ENCODE measurements around the gene SRSF7. TPM values are rescaled to one million over a fixed set of nuclear protein-coding genes. Genes with fewer than 3 reads are reported as not detected.
"Not testable (repeated sequence)": the region's sequence is repeated elsewhere in the genome, so short reads cannot be mapped to it uniquely, and the experiment has no call there.

The SRSF7 gene
- total RNA-seq, 2 donors from 2014 or later = 238 to 389 TPM

DNA sequence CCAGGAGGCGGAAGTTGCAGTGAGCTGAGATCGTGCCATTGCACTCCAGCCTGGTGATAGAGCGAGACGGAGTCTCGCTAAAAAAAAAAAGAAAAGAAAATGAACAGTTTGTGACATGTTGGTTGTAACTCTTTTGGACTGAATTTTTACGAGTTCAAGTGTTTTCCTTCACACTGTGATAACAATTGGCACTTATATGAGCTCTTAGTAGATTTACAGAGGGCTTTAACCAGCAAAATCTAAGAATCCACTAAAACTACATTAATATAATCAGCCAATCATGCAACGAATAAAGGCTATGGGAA lies 24.7 kb upstream of the SRSF7 start:
- Mint-ChIP-seq H3K9me3 (no peaks in the 10 kb centered on the region), H3K27me3 (peaks cover 18 to 21% of the 10 kb centered on the region in 2 donors), H3K36me3 (no peaks in the 10 kb centered on the region), H3K4me3 (no peak overlapping the region), H3K4me1 (ENCODE audit: low read depth in 2 of 2) (peaks cover 5 to 11% of the 10 kb centered on the region in 2 donors), H3K27ac (no peak overlapping the region)
- no peak for DNase-seq (ENCODE audit: low spot score)
- ATAC-seq = no peak

DNA sequence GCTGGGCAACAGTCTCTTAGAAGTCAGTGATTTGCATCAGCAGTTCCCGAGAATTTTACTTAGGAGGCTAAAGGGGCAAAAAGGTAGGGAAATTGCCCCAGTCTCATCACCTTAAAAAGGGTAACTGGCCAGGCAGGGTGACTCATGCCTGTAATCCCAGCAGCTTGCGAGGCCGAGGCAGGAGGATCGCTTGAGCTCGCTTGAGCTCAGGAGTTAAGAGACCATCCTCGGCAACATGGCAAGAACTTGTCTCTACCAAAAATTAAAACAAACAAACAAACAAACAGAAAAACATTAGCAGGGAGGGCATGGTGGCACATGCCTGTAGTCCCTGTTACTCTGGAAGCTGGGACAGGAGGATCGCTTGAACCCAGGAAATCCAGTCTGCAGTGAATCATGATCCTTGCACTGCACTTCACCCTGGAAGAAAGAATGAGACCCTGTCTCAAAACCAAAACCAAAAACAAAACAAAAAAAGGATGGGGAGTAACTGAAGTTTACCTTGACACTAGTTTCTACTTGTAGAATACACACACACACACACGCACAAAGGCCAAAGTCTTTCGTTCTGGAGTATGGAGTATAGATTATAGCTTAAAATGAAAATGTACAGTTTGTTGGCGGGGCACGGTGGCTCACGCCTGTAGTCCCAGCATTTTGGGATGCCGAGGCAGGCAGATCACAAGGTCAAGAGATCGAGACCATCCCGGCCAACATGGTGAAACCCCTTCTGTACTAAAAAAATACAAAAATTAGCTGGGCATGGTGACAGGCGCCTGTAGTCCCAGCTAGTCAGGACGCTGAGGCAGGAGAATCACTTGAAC lies 24.1 kb upstream of the SRSF7 start:
- Mint-ChIP-seq H3K27me3 (peaks cover 18 to 23% of the 10 kb centered on the region in 2 donors), H3K4me3 (no peak overlapping the region), H3K9me3 (no peaks in the 10 kb centered on the region), H3K36me3 (no peaks in the 10 kb centered on the region), H3K27ac (no peak overlapping the region), H3K4me1 (ENCODE audit: low read depth in 2 of 2) (peaks cover 5 to 11% of the 10 kb centered on the region in 2 donors)
- DNase-seq (ENCODE audit: low spot score) (no peak), ATAC-seq (no peak)

DNA sequence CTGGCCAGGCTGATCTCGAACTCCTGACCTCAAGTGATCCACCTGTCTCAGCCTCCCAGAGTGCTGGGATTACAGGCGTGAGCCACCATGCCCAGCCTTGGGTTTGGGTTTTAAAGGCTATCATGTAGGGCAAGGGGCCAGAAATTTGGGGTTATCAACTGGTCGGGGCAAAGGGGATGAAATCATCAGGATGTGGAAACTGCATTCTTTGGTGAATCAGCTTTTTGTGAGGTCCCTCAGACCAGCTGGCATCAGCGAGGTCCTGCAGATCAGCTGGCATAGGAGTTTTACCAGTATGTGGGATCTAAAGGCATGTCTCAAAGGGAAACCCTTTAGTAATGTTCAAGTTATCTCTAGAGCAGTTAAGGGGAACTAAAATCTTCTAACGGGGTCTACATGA lies 20.5 kb upstream of the SRSF7 start:
- H3K4me3 Mint-ChIP-seq = no peak overlapping the region
- no peak overlapping the region for H3K27ac Mint-ChIP-seq
- H3K27me3 Mint-ChIP-seq = peaks cover 18 to 20% of the 10 kb centered on the region in 2 donors
- H3K36me3 Mint-ChIP-seq = no peaks in the 10 kb centered on the region
- no peak for ATAC-seq
- H3K4me1 Mint-ChIP-seq (ENCODE audit: low read depth in 2 of 2) = no peaks in the 10 kb centered on the region
- DNase-seq (ENCODE audit: low spot score) = no peak
- H3K9me3 Mint-ChIP-seq = no peaks in the 10 kb centered on the region

DNA sequence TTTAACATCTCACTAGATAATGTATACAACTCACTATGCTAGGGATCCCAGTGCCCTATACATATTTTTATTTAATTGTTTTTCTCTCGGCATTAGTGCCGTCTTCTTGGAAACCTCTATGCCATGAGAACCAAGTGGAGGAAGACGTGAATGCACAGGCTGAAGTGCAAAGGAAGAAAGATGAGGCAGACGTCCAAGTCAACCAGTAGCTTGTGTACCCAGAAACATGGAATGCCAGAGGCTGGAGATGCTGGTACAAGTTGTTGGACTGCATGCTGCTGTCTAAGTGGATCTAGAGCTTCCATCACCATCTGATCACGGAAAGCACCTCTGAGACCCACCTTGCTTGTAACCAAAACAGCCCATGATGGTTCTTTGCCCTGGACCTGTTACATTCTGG lies 14.4 kb upstream of the SRSF7 start:
- DNase-seq (ENCODE audit: low spot score) (no peak), ATAC-seq (no peak)
- no peaks in the 10 kb centered on the region for H3K27me3 Mint-ChIP-seq
- peaks cover 0 to 7% of the 10 kb centered on the region in 2 donors for H3K4me1 Mint-ChIP-seq (ENCODE audit: low read depth in 2 of 2)
- H3K4me3 Mint-ChIP-seq = no peak overlapping the region
- H3K36me3 Mint-ChIP-seq = no peaks in the 10 kb centered on the region
- H3K9me3 Mint-ChIP-seq = no peaks in the 10 kb centered on the region
- H3K27ac Mint-ChIP-seq = no peak overlapping the region

GRCh38 chr2:38765149-38765548 lies 14.0 kb upstream of the SRSF7 start:
- Mint-ChIP-seq H3K4me1 (ENCODE audit: low read depth in 2 of 2) (peaks cover 0 to 7% of the 10 kb centered on the region in 2 donors), H3K4me3 (no peak overlapping the region), H3K27ac (no peak overlapping the region), H3K27me3 (no peaks in the 10 kb centered on the region), H3K36me3 (no peaks in the 10 kb centered on the region), H3K9me3 (no peaks in the 10 kb centered on the region)
- DNase-seq (ENCODE audit: low spot score) (no peak), ATAC-seq (no peak)

- Mint-ChIP-seq H3K9me3 (no peaks in the 10 kb centered on the region), H3K4me3 (no peak overlapping the region), H3K4me1 (ENCODE audit: low read depth in 2 of 2) (peaks cover 0 to 7% of the 10 kb centered on the region in 2 donors), H3K27me3 (no peaks in the 10 kb centered on the region), H3K36me3 (no peaks in the 10 kb centered on the region), H3K27ac (no peak overlapping the region)
- ATAC-seq = no peak
- DNase-seq (ENCODE audit: low spot score) = no peak
Measured at GRCh38 chr2:38763728-38764127, 12.6 kb upstream of the SRSF7 start.

DNA sequence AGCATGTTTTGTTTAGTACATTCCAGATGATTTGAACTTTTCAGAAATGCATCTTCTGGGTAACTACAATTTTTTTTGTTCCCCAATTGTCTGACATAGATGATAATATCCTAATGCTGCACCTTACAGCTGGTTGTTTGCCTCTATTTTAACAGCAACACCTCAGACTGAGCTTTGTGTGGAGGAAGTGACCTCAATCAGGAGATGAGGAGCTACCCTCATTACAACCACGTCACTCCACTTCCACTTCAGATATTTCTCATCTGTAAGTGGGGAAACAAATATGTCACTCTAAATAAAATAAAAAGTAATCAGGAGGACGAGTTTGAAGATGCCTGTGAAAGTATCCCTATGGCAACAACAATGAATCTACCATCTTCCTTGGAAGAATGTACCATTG lies 12.1 kb upstream of the SRSF7 start:
- no peak overlapping the region for H3K27ac Mint-ChIP-seq
- H3K4me3 Mint-ChIP-seq = no peak overlapping the region
- H3K36me3 Mint-ChIP-seq = no peaks in the 10 kb centered on the region
- H3K27me3 Mint-ChIP-seq = no peaks in the 10 kb centered on the region
- H3K9me3 Mint-ChIP-seq = no peaks in the 10 kb centered on the region
- peak in 1 of 2 donors; percentile 83 for ATAC-seq
- peaks cover 0 to 7% of the 10 kb centered on the region in 2 donors for H3K4me1 Mint-ChIP-seq (ENCODE audit: low read depth in 2 of 2)
- DNase-seq (ENCODE audit: low spot score) = no peak

- H3K4me1 Mint-ChIP-seq (ENCODE audit: low read depth in 2 of 2) = peaks cover 14 to 16% of the 10 kb centered on the region in 2 donors
- not testable (repeated sequence) for H3K27ac Mint-ChIP-seq; H3K36me3 Mint-ChIP-seq; H3K9me3 Mint-ChIP-seq; H3K27me3 Mint-ChIP-seq; ATAC-seq; DNase-seq (ENCODE audit: low spot score); H3K4me3 Mint-ChIP-seq
Measured at GRCh38 chr2:38755891-38756290, 4.7 kb upstream of the SRSF7 start.

DNA sequence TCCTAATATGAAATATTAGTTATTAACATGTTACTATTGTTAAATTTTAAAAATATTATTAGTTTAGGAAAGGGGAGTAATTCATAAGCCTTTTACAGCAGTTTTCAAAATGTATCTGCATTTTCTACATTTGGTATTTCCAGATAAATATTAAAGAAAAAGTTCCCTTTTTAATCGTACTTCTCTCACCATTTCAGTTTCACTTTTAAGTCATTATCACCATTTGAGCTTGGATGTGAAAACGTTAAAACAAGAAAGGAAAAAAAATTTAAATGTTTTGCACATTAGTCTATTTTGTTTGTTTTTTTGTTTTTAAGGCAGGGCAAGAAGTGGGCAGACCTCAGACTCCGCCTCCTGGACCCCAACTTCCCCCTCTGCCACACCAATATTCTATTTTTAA lies 3.3 kb upstream of the SRSF7 start:
- Mint-ChIP-seq H3K4me1 (ENCODE audit: low read depth in 2 of 2) (peaks cover 22 to 23% of the 10 kb centered on the region in 2 donors), H3K27me3 (no peaks in the 10 kb centered on the region), H3K27ac (peak overlapping the region in 1 of 2 donors; percentile 46), H3K36me3 (peaks cover 19% of the 10 kb centered on the region), H3K9me3 (no peaks in the 10 kb centered on the region), H3K4me3 (peak overlapping the region; percentile 68)
- ATAC-seq = no peak
- DNase-seq (ENCODE audit: low spot score) = no peak

DNA sequence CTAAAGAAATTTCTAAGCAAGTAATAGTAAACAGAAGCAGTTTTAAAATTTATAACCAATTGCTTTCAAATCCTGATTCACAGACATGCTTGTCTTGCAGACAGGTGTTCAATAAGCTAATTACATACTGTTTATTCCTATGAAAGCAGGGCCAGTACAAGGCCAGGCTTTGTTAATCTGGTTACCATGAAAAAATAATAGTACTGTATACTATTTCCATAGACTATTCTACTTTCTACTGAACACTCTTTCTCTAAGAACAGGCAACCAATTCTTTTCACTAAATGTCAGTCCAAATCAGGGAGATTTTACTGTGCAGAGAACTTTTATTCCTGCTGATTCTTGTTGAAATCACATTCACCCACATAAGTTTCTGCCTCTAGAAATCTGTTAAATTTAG lies 2.9 kb upstream of the SRSF7 start:
- peaks cover 25 to 27% of the 10 kb centered on the region in 2 donors for H3K4me1 Mint-ChIP-seq (ENCODE audit: low read depth in 2 of 2)
- peak overlapping the region in 1 of 2 donors; percentile 46 for H3K27ac Mint-ChIP-seq
- no peaks in the 10 kb centered on the region for H3K27me3 Mint-ChIP-seq
- H3K36me3 Mint-ChIP-seq = peaks cover 23% of the 10 kb centered on the region
- no peaks in the 10 kb centered on the region for H3K9me3 Mint-ChIP-seq
- no peak for ATAC-seq
- H3K4me3 Mint-ChIP-seq = peak overlapping the region; percentile 60
- DNase-seq (ENCODE audit: low spot score) = no peak

GRCh38 chr2:38751596-38752410 lies 642 bp upstream of the SRSF7 start:
- Mint-ChIP-seq H3K27me3 (no peaks in the 10 kb centered on the region), H3K4me3 (peak overlapping the region; percentile 100), H3K36me3 (peaks cover 46% of the 10 kb centered on the region), H3K4me1 (ENCODE audit: low read depth in 2 of 2) (peaks cover 44 to 50% of the 10 kb centered on the region in 2 donors), H3K9me3 (no peaks in the 10 kb centered on the region), H3K27ac (peak overlapping the region; percentile 99 to 100)
- DNase-seq (ENCODE audit: low spot score) = no peak
- peak in 1 of 2 donors; percentile 18 for ATAC-seq

DNA sequence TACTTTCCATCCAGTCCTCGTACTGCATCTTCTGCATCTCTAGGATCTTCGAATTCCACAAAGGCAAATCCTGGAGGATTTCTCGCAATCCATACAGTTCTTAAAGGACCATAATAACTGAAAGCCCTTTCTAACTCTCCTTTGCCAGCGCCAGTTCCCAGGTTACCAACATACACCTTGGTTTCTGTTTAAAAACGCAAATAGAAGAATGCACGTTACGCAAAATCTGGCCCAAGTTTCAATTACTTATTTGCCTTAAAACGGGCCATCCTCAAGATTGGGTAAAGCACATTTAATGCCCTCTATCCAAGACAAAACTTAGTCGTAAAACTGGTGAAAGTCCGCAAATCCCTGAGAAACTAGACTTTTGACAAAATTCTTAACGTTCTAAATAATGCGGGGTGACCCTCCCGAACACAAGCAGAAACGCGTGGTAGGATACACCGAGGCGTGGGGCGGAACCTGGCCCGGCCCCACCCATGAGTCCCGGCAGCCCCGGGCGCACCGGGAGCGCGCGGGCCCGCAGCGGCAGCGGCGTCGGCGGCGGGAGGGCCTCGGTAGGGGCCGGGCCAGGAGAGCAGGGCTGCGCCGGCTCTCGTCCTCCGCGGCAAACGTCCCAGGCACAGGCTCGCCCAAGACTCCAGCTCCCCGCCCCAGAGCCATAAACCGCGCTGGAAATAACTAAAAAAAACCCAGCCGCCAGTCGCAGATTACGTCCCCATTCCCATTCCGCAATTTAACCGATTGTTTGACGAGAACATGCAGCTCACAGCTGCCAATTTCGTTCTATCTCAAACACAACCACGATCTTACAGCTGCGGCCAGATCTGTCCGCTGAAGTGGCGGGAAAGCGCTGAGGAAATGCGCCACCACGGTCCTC lies 910 bp downstream of the SRSF7 start:
- H3K4me3 Mint-ChIP-seq = peak overlapping the region; percentile 100

GRCh38 chr2:38748943-38749804 lies 2.0 kb downstream of the SRSF7 start:
- ATAC-seq (no peak), DNase-seq (ENCODE audit: low spot score) (no peak)
- Mint-ChIP-seq H3K4me3 (peak overlapping the region; percentile 100), H3K36me3 (peaks cover 59% of the 10 kb centered on the region), H3K4me1 (ENCODE audit: low read depth in 2 of 2) (peaks cover 65 to 68% of the 10 kb centered on the region in 2 donors), H3K27me3 (no peaks in the 10 kb centered on the region), H3K9me3 (no peaks in the 10 kb centered on the region), H3K27ac (peak overlapping the region; percentile 99 to 100)

More for the DNA sequence above, 910 bp downstream of the SRSF7 start:
- peak overlapping the region; percentile 99 to 100 for H3K27ac Mint-ChIP-seq
- H3K36me3 Mint-ChIP-seq = peaks cover 59% of the 10 kb centered on the region
- ATAC-seq = peak; percentile 54 to 60
- H3K9me3 Mint-ChIP-seq = no peaks in the 10 kb centered on the region
- H3K4me1 Mint-ChIP-seq (ENCODE audit: low read depth in 2 of 2) = peaks cover 58 to 64% of the 10 kb centered on the region in 2 donors
- peak; percentile 74 for DNase-seq (ENCODE audit: low spot score)
- H3K27me3 Mint-ChIP-seq = no peaks in the 10 kb centered on the region

All from natural killer cell treated with Interleukin-12 subunit alpha and Interleukin-12 subunit beta and Interleukin-15 and Interleukin-18, amount 100 ng/mL, for 72 hours (primary cell).